ENCODE data around the gene TACO1.

The TACO1 gene

GRCh38 chr17:63600569-63601438 lies at the start of gene TACO1:
TSS of gene TACO1 (plus strand) at chr17:63600895. CDS start at chr17:63601084, 189 bp downstream.
- Histone ChIP-seq H3K9ac (peak within 1 kb of the TSS; percentile 75), H3K4me1 (ENCODE audit: low read depth, poor library complexity, severe bottlenecking) (peaks cover 25% of the 10 kb centered on the region), H3K27me3 (ENCODE audit: insufficient read depth, low read depth) (no peaks in the 10 kb centered on the region), H3K79me2 (ENCODE audit: insufficient read depth, low read depth) (peaks cover 12% of the 10 kb centered on the region; the same call in 1 of the 2 replicates), H3K4me2 (peak within 1 kb of the TSS; percentile 79), H2AFZ (ENCODE audit: low read depth) (peak within 1 kb of the TSS; percentile 89), H4K20me1 (ENCODE audit: insufficient read depth) (no peaks in the 10 kb centered on the region), H3K27ac (peak within 1 kb of the TSS; percentile 26; the same call in 1 of the 2 replicates), H3K4me3 (IDR thresholded peaks at IDR 0.05; ENCODE audit: insufficient read depth, low read depth, low read length) (peak within 1 kb of the TSS; percentile 49), H3K36me3 (ENCODE audit: insufficient read depth) (no peaks in the 10 kb centered on the region)
- no peak for TF ChIP-seq CTCF (conservative IDR thresholded peaks at IDR 0.05; ENCODE audit: low read depth, low read length)

- peak overlapping the region; percentile 99 for H3K4me2 ChIP-seq
- H3K27ac ChIP-seq: no peak overlapping the region
- peaks cover 68% of the 10 kb centered on the region for H3K79me2 ChIP-seq (ENCODE audit: insufficient read depth, low read depth)
- no peak overlapping the region; the same call in 1 of the 2 replicates for H3K9ac ChIP-seq
- H2AFZ ChIP-seq (ENCODE audit: low read depth): no peak overlapping the region
- no peaks in the 10 kb centered on the region for H3K27me3 ChIP-seq (ENCODE audit: insufficient read depth, low read depth)
- 0 out of 2 replicates have a peak, but pooled peaks cover 5% of the 10 kb centered on the region for H4K20me1 ChIP-seq (ENCODE audit: insufficient read depth)
- no peak for TF ChIP-seq CTCF (conservative IDR thresholded peaks at IDR 0.05; ENCODE audit: low read depth, low read length)
- peaks cover 40% of the 10 kb centered on the region for H3K4me1 ChIP-seq (ENCODE audit: low read depth, poor library complexity, severe bottlenecking)
- no peaks in the 10 kb centered on the region for H3K36me3 ChIP-seq (ENCODE audit: insufficient read depth)
- H3K4me3 ChIP-seq (IDR thresholded peaks at IDR 0.05; ENCODE audit: insufficient read depth, low read depth, low read length): no peak overlapping the region
These were observed 48.5 kb upstream of the TACO1 start for GRCh38 chr17:63552211-63552610.

GRCh38 chr17:63555500-63556156 lies 45.1 kb upstream of the TACO1 start:
- no peak overlapping the region for H3K9ac ChIP-seq
- H3K27me3 ChIP-seq (ENCODE audit: insufficient read depth, low read depth): no peaks in the 10 kb centered on the region
- no peak overlapping the region for H3K4me3 ChIP-seq (IDR thresholded peaks at IDR 0.05; ENCODE audit: insufficient read depth, low read depth, low read length)
- no peak for TF ChIP-seq CTCF (conservative IDR thresholded peaks at IDR 0.05; ENCODE audit: low read depth, low read length)
- no peaks in the 10 kb centered on the region for H3K36me3 ChIP-seq (ENCODE audit: insufficient read depth)
- peaks cover 10% of the 10 kb centered on the region; the same call in 1 of the 2 replicates for H4K20me1 ChIP-seq (ENCODE audit: insufficient read depth)
- peaks cover 95% of the 10 kb centered on the region for H3K79me2 ChIP-seq (ENCODE audit: insufficient read depth, low read depth)
- H3K4me1 ChIP-seq (ENCODE audit: low read depth, poor library complexity, severe bottlenecking): peaks cover 33% of the 10 kb centered on the region
- H2AFZ ChIP-seq (ENCODE audit: low read depth): no peak overlapping the region
- H3K27ac ChIP-seq: no peak overlapping the region
- no peak overlapping the region for H3K4me2 ChIP-seq

- Histone ChIP-seq H2AFZ (ENCODE audit: low read depth) (no peak overlapping the region), H3K36me3 (ENCODE audit: insufficient read depth) (no peaks in the 10 kb centered on the region), H3K9ac (no peak overlapping the region), H3K4me1 (ENCODE audit: low read depth, poor library complexity, severe bottlenecking) (peaks cover 26% of the 10 kb centered on the region), H4K20me1 (ENCODE audit: insufficient read depth) (peaks cover 10% of the 10 kb centered on the region; the same call in 1 of the 2 replicates), H3K27ac (no peak overlapping the region), H3K4me2 (no peak overlapping the region; the same call in 1 of the 2 replicates), H3K79me2 (ENCODE audit: insufficient read depth, low read depth) (peaks cover 88% of the 10 kb centered on the region), H3K27me3 (ENCODE audit: insufficient read depth, low read depth) (no peaks in the 10 kb centered on the region), H3K4me3 (IDR thresholded peaks at IDR 0.05; ENCODE audit: insufficient read depth, low read depth, low read length) (no peak overlapping the region)
- TF ChIP-seq CTCF (conservative IDR thresholded peaks at IDR 0.05; ENCODE audit: low read depth, low read length): no peak
These were observed 43.3 kb upstream of the TACO1 start for GRCh38 chr17:63557416-63557815.

Measured in KMS-11 (cell line).